NCI-H128 (cell line): Measurements from ENCODE around the gene KCNK1.
A peak's percentile ranks its signal among the peaks of the same experiment; 100 is the strongest.

Experiments used
- DNase-seq: peaks from one replicate; lab custom pipeline; 2025; ENCODE audit not compliant: unreplicated experiment; lab: John Stamatoyannopoulos, UW

Gene KCNK1

DNA sequence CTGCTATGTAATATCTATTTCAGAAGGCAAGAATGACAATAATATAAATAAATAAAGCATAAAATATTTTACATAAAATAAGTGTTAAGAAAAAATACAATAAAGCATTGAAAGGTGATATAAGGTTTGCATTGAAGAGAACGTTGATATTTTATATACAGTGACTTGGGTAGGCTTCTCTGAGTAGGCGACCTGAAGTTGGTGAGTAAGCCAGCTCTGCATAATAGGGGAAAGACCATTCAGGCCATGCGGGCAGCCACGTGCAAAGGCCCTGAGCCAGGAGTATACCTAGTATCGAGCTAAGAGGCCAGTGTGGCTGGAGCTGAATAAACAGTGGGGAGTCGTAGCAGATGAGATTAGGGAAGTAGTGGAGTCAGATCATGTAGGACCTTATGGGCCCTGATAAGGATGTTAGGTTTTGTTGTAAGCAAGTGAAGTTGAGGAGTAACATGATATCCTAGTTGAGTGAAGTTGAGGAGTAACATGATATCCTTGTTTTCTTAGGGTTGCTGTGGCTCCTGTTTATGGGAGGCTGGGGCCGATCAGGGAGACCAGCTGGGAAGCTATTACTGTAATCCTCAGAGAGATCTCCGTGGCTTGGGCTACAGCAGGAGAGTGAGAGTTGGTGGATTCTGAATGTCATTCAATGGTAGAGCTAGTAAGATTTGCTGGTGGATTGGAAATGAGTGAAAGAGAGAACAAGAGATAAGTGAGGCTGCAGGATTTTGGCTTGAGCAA lies 22.0 kb downstream of the KCNK1 start:
- no peak for DNase-seq

DNA sequence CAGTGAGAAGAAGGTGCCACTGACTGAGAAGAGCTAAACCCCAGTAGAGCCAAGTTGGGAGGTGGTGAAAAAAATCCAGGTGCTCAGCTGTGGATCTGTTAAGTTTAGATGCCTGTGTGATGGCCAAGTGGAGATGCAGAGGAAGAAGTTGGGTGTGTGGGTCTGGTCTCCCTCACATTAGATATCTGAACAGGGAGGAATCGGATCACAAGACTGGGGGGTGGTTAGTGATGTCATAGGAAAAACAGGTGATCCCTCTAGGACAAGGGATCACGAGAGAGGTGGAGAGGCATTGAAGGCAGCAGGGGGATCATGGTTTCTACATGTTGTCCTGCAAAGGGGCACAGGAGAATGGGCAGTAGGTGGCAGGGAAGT lies 22.6 kb downstream of the KCNK1 start:
- no peak for DNase-seq

DNA sequence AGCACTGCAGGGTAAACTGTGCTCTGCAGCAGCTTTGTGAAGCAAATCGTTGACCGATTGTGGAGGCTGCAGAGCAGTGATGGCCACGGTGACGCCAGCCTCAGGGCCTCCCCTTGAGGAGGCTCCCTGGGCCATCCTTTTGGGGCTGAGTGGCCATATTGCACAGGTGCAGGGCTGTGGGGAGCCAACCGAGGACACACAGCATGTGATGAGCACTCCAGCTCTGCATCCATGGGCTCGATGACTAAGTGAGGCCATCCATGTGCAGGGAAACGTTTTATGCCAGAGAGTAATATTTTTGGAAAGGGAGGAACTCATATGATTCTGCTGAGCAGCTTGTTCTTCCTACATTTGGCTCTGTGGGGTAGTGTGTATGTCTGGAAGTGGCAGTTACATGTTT lies 24.6 kb downstream of the KCNK1 start:
- no peak for DNase-seq

DNA sequence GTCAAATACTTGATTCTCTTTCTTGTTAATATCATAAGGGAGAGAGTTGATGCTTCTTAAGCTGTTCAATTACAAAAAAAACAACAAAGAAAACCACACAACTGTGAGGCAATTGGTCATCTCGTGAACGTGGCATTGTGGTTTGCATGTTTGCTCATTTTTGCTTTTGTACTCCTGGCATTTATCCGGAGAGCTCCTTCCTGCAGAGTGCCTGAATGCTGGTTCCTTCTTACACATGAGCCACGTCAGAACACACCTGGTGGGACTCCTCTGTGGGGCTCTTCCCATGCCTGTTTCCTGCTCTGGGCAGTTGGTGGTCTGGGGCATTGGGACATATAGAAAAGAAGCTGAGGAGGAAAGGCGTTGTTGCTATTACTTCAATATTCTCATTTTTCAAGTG lies 25.7 kb downstream of the KCNK1 start:
- DNase-seq = no peak

DNA sequence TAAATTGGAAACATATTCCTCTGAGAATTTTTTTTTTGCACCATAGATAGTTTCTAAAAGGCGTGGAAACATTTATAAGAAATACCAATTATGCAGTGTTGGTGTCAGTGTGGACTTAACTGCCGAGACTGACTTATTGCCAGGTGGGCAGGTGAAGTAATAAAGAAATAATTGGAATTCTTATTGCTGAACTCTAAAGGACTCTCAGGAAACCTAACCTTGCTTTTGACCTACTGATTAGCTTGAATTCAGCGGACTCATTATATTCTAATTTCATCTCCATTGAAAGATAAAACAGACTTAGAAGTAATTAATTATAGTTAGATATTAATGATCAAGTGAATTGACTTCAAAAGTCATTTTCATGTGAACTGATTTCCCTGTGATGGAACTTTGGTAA lies 26.3 kb downstream of the KCNK1 start:
- no peak for DNase-seq

DNA sequence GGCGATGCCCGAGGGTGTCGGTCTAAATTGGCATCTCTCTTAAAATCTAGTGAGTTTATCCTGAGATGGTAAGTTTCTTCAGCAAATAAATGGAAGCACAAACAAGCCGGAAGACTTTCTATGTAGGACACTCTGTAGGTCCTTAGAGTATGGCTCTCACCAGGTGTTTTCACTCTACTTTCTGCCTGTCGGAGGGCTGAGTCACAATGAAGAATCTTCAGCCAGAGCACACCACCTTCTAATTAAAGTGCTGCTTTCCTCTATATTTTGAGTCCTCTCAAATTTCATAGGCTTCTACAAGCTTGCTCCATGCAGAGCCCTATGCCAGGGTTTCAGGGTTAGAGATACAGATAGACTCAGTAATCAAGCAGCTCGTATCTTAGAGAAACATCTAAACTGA lies 27.1 kb downstream of the KCNK1 start:
- DNase-seq = no peak

DNA sequence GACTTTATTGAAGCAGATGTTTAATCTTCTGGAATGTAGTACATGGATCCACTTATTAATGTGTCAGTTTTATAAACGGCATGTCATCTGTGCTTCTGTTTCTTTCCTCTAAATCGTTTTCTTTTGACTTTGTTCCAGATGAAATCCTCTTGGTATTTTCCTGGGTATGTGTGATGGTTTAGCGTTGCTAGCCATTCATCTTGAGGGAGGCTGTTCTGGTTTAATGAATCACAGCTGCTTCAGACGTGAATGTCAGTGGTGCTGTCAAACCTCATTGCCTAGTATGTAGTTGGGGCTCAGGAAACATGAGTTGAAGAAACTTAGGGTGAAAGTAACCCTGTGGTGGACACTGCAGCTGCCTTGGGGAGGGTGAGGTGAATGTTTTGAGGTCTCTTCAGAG lies 33.2 kb downstream of the KCNK1 start:
- DNase-seq = no peak

DNA sequence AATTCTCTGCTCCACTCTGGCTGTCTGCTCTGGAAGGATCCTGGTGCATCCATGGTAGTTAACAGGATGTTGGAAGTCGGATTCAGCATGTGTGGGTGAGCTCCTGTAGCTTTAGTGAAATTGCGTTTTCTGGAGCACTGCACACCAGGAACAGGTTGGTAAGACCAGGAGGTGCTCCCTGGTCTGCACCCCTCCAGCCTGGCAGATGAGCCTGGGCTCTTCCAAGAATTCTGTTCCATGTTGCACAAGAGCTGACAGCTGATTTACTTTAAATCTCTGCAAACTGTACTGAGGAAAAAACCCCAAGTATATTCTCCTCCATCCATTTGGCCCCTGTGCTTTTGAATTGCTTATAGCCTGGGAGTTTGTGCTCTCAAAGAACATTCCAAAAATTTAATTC lies 33.7 kb downstream of the KCNK1 start:
- no peak for DNase-seq

DNA sequence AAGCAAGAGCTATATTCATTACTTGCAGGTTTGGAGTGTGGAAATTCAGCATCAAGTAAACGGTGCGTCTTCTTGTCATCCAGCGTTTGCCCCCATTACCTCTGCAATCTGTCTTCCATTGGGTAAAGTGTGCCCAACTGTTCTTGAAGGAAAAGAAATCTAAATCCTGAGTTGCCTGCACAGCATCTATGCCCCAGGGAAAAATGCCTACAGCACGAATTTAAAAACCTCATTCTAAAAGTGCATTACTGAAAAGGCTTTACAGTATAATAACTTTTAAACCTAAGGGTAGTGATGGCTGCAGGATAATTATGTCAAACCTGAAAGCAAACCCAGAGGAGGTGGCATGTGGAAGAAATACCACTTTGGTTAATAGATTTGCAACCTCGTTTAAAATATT lies 37.2 kb downstream of the KCNK1 start:
- DNase-seq = no peak

DNA sequence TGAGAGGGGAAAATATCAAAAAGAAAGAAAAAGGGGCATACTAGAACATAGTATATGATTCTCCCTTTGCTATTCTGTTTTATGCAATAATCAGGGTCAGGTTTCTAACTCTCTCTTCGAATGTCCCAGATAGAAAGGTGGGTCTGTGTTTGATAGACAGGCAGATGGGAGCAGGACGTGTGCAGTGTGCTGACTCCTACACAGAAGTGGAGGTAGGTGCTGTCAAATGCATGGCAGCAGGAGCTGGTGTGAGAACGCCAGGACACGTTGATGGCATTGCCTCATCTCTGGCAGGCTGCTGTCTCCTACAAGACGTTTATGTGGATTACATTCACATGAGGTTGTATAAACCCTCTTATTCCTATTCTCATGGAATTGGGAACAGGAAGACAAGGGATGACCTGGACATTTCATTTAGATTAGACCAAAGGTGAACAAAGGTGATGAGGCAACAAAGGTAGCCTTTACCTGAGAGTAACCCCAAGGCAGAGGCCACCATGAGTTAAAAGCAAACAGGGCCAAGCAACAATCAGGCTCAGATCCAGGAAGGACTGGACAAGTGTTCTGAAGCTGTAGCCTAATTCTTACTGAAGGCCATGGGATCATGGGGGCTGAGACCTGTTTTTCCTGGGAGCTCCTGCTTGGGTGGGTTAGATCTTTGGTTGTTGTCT lies 37.8 kb downstream of the KCNK1 start:
- no peak for DNase-seq

DNA sequence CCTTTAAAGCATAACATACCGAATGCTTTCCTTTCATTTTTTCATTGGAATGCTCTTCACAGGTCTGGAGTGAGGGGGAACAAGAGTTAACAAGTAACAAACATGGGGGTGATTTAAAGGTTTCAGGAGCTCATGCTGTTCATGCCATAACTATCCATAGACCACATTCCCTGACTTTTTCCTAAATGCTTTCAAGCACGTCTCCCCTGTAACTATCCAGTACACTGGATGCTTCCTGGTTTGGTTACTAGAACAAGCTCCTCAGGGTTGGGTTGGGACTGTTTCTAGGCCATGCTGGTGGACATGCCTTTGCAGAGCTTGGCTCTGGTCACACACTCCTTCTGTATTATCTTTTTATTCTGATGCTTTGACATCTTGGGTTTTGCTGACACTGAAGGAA lies 38.6 kb downstream of the KCNK1 start:
- DNase-seq = no peak

DNA sequence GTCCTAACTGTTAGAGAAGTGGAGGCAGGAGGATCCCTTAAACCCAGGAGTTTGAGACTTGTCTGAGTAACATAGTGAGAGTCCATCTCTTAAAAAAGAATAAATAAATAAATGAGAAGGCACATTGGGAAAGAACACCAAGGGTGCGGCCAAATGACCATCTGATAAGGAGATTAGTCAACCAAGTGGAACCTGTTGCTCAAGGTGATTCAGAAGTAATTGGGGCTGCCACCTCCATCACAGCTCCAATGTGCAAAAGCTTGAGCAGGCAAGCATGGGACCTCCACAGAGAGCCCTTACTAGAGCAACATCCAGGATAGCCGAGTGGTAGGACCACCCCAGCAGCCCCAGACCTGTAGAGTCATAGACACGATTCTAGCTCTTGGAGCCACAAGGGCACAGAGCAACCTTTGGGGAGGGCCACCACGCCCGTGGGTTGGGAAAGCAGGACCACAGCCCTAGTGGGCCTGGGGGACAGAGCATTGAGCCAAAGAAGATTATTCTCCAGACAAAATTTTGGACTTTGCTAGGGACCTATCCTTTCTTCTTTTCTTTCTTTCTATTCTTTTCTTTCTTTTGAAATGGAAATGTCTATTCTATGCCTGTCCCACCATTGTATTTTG lies 40.9 kb downstream of the KCNK1 start:
- DNase-seq = no peak

DNA sequence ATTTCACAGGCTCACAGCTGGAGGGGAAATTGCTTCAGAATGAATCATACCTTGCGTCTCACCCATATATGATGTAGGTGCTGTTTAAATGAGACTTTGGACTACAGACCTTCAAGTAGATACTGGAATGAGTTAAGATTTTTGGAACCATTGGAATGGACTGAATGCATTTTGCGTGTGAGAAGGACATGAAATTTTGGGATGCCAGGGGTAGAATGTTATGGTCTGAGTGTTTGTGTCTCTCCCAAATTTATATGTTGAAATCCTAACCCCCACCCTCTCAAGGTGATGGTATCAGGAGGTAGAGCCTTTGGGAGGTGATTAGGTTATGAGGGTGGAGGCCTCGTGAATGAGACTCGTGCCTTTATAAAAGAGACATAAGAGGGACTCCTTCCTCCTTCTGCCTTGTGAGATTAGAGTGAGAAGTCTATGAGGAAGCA lies 41.4 kb downstream of the KCNK1 start:
- DNase-seq = no peak

DNA sequence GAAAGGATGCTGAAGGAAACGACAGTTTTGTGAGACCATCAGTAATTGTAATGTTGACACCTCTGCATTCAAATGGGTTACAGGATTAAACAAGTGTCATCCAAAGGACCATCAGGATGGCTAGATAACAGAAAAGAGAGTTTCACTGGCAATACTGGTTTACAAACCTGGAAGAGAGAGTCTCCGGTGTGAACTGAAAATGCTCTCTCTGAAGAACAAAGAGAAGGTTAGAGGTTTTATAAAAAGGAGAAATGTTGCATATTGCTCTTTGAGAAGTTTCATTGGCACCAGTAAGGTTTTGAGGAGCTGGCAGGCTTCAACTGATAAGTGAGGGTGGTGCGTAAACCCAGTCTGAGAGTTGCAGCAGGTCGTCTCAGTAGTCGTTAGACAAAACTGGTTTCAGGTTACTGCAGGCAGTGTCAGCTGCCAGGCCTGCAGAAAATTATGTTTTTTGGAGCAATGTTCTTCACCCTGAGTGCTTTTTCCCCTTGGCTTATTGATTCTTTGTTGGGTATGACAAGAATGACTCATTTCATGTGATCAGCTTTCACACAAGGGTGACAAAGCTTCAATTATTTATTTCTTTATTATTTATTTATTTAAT lies 42.2 kb downstream of the KCNK1 start:
- DNase-seq = peak; percentile 19

DNA sequence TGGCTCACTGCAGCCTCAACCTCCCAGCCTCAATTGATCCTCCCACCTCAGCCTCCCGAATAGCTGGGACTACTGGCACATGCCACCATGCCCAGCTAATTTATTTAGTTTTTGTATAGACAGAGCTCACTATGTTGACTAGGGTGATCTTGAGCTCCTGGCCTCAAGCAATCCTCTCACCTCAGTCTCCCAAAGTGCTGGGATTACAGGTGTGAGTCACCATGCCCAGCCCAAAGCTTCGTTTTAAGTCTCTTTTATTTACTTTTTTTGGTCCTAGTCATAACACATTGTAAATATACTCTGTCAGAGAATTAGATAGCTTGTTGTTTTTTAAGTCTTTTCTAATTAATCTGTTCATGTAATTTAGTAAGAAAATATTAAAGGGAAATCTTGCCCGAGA lies 42.8 kb downstream of the KCNK1 start:
- no peak for DNase-seq

DNA sequence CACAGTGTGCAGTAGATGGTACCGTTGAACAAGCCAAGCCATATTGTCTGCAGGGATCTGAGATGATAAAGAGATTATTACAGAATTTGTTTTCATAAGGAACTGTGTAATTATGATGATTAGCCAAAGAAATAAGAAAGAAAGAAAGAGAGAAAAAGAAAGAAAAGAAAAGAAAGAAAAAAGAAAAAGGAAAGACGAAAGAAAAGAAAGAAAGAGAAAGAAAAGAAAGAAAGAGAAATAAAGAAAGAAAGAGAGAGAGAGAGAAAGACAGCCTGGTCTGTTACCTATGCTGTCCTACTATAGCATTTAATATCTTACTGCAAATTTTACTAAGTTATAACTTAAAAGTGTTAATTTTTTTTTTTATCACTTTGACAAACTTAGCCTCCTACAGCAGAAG lies 43.6 kb downstream of the KCNK1 start:
- DNase-seq = no peak

DNA sequence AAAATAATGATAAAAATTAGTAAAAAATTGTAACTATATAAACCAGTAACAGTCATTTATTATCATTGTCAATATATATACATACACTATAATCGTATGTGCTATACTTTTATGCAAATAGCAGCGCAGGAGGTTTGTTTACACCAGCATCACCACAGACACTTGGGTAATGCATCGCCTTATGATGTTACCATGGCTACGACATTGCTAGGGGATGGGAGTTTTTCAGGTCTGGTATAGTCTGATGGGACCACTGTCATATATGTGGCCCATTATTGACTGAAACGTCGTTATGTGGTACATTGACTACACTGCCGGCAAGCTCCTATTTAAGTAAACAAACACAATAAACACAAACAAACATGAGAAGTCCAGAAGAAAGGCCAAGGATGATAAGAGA lies 45.6 kb downstream of the KCNK1 start:
- no peak for DNase-seq

DNA sequence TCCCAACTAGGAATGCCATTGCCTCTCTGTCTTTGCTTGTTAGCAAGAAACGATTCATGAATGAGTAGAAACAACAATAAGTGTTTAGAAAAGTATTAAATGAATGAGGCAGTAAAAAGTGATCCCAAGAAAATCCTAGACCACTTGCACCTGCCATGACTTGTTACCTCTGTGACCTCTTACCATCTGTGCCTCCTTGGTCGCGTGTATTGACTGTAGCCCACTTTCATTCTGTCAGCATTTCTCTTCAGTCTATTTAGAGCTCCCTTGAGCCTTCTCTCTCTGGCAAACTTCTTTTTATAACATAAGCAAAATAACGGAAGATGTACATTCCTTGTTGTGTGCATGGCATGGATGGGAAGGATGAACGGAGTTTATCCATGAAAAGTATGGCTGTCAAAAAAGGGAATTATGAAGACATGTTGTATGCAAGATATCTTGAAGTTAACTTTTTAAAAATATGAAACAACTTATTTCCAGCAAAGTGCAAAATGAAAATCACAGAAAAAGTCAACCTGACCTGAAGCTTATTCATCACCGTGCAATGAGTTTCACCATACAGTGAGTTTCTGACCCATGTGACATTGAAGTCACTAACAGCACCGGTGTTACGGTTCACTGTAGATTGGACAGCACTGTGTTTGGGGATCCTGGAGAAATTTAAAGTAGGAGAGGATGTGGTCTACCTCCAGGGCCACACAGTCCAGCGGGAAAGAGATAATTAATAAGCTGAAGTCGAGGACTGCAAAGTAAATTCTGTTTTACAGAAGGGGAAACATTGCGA lies 47.7 kb downstream of the KCNK1 start:
- no peak for DNase-seq

DNA sequence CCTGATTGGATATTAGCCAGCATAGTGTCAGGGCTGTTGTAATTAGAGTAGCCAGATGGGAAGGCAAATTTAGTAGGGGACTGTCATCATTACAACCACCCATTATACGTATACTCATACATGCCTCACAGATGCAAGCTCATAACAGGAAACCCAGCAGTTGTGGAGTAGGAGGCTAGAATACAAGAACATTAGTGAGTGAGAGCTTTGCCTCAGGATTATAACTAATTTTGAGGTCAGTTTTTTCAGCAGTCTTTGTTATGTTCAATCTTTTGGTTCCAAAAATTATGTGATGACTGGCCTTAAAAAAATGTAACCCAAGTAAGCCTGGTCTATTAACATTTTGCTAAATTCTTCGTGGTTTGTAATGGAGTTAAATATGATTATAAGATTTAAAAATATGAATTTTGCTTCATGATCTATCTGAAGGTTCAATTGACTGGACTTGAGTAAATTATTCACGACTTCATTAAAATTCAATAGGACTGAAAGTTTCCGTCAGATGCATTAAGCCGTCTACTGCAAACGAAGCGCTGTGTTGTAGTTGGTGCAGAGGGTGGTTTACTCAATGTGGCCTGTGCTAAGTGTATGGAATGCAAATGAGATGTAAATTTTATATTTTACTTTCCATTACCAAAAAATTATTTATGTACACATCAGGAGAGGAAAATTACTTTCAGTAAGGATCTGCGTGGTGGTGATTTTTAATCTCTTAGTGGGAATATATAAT lies 48.8 kb downstream of the KCNK1 start:
- no peak for DNase-seq

DNA sequence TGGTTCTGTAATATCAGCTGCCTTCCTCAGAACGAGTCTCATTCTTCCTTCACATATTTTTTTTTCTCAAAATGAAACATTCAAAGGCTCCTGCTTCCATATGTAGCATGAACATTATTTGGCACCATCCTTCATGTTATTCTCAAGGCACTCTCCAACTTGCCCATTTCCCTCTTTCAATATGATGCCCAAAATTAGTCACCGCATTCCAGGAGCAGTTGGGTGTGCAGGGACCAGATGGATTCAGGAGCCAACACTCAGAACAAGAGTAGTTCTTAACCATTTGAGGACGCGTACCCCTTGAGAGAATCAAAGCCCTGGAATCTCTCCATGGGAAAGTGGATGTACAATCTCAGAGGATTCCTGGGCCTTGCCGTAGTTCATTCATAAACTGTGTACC lies 50.3 kb downstream of the KCNK1 start:
- DNase-seq = no peak
